ENCODE data around the gene NLGN3.
"Not testable (repeated sequence)": the region's sequence is repeated elsewhere in the genome, so short reads cannot be mapped to it uniquely, and the experiment has no call there.

NLGN3 gene

DNA sequence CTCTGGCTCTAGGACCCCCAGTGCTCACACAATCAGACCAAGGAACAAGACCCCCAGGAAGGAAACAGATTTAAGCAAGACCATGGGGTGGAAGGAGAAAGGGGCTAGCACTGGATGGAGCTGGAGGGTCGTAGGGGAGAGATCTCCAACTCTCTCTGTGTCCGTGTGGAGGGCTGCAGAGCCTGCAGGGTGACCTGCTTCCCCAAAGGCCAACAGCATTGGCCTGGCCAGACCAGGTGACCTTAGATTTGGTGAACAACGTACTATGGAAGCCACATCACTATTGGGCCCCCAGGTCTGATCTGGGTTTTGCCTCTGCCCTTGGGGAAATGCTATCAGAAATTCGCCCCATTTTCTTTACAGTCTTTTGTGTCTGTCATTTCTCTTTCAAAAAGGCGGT is 26.0 kb downstream of the NLGN3 start:
- DNase-seq (ENCODE audit: low read depth): no peak

- no peak for DNase-seq (ENCODE audit: low read depth)
Measured at GRCh38 chrX:71171110-71171801, 26.6 kb downstream of the NLGN3 start.

- no peak for DNase-seq (ENCODE audit: low read depth)
Measured at GRCh38 chrX:71173440-71173839, 28.8 kb downstream of the NLGN3 start.

DNA sequence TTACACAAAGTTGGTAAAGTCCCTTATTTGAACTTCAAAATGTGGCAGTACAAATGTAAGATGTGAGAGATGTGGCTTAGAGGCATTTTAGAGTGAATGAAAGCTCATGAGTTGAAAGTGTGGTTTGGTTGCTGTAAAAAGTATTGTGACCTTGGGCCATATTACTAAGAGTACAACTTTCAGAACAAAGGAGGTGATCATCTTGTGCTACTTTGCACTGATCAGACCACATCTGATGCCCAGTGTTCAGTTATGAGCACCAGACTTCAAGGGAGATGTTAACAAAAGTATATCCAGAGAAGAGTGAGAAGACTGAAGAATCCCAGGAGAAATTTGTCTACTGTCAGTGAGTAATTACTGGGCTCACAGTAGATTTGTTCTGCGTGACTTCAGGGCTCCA is 30.2 kb downstream of the NLGN3 start:
- no peak for DNase-seq (ENCODE audit: low read depth)

DNA sequence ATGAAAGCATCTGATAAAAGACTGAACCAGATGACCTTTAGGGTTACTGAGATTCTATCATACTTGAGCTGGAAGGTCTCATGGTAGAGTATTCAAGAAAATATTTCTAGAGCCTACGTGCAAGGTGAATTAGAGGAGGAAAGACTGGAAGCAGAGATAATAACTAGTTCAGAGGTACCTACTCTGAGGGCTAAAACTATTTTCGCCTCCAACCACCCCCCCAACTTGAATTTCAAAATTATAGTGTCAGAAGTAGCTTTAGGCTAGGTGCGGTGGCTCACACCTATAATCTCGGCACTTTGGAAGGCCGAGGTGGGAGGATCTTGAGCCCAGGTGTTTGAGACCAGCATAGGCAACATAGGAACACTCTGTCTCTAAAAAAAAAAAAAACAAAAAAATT is 30.9 kb downstream of the NLGN3 start:
- DNase-seq (ENCODE audit: low read depth): no peak

DNA sequence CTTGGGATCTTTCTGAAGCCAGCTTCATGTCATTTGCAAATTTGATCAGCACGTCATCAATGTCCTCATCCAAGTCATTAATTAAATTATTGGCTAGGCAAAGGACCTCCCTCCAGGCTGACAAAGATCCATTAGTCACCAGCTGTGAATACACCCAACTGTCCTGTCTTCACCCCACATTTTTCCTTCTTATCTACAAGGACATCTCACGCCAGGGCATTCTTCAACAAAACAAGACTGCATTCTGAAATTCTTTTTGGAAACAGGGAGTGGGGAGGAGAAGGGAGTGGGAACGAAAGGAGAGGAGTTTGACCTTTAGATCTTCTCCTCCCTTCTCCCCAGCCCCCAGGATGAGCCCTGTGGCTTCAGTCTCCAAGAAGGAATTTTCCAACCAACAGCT is 32.7 kb downstream of the NLGN3 start:
- no peak for DNase-seq (ENCODE audit: low read depth)

- peak; percentile 21 for DNase-seq (ENCODE audit: low read depth)
Measured at GRCh38 chrX:71178908-71179307, 34.3 kb downstream of the NLGN3 start.

- not testable (repeated sequence) for DNase-seq (ENCODE audit: low read depth)
Measured at GRCh38 chrX:71180579-71181265, 36.1 kb downstream of the NLGN3 start.

- DNase-seq (ENCODE audit: low read depth): peak; percentile 17
Measured at GRCh38 chrX:71181558-71181909, 36.9 kb downstream of the NLGN3 start.

- DNase-seq (ENCODE audit: low read depth): peak; percentile 69
Measured at GRCh38 chrX:71181910-71182799, 37.5 kb downstream of the NLGN3 start.

DNA sequence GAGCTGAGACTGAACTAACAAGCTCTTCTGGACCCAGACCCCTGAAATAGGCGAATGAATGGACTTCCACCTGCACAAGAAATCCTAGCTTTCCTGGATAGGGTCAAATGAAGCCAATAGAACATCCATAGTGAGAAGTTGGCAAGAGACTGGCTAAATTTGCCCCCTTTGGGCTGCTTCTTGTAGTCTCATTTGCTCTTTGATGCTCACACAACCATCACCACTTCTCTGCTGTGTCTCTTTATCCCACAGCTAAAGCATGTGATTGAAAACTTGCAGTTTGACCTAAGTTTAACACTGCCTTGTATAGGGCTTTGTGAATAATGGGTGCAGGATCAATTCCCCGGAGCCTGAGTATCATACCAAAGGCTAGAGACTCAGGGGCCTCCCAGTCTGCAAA is 38.2 kb downstream of the NLGN3 start:
- DNase-seq (ENCODE audit: low read depth): no peak

- DNase-seq (ENCODE audit: low read depth): no peak
Measured at GRCh38 chrX:71183341-71183740, 38.7 kb downstream of the NLGN3 start.

GRCh38 chrX:71184092-71184491 is 39.5 kb downstream of the NLGN3 start:
- DNase-seq (ENCODE audit: low read depth): no peak

- DNase-seq (ENCODE audit: low read depth): no peak
Measured at GRCh38 chrX:71184803-71185495, 40.3 kb downstream of the NLGN3 start.

- DNase-seq (ENCODE audit: low read depth): no peak
Measured at GRCh38 chrX:71191248-71191647, 46.6 kb downstream of the NLGN3 start.

GRCh38 chrX:71195964-71196649 is 51.5 kb downstream of the NLGN3 start:
- DNase-seq (ENCODE audit: low read depth): no peak

- no peak for DNase-seq (ENCODE audit: low read depth)
Measured at GRCh38 chrX:71198066-71198465, 53.4 kb downstream of the NLGN3 start.

DNA sequence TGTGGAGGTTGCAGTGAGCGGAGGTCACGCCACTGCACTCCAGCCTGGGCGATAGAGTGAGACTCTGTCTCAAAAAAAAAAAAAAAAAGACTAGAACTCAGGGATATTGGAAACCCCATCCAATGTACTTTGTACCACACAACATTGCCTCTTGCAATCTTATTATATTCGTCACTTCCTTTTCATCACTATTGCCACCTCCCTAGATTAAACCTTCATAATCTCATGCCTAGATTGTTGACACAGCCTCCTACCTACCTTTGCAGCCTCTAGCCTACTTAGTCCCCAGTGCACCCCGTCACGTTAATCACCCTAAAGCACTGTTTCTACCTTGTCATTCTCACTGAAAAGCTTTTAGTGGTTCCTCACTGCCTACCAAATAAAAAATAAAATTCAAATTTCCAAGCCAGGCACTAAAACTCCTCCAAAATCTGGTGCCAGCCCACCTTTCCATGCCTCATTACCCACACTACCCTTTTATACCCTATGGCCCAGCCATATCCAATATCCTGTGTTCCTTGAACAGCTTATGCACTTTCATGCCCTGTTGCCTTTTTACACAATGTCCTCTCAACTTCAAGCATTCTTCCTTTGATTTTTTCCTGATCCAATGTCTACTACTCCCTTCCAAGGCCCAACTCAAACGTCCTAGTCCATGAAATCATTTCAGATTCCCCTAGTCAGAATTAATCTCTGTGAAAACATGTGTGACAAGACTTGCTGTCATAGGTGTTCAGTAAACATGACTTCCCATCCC is 54.8 kb downstream of the NLGN3 start:
- DNase-seq (ENCODE audit: low read depth): no peak

DNA sequence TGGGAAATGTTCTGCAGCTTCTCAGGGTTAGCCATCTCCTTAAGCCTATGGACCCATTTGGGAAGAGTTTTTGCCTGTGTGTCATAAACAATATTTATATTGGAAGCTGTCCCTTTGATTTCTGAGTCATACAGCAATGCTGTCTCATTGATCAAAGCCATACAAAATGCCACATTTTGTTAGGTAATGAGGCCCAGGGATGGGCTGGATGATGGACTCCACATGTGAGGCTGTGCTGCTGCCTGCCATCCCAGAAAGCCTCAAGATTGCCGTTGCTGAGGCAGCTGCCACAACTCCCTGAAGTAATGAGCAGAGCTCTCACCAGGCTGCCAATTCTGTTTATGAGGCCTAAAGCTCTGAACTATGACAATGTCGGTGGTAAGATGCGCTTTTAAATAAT is 66.2 kb downstream of the NLGN3 start:
- DNase-seq (ENCODE audit: low read depth): no peak

GRCh38 chrX:71212536-71212935 is 67.9 kb downstream of the NLGN3 start:
- no peak for DNase-seq (ENCODE audit: low read depth)

- no peak for DNase-seq (ENCODE audit: low read depth)
Measured at GRCh38 chrX:71214152-71214551, 69.5 kb downstream of the NLGN3 start.
